Right lobe of liver (tissue), 6 donors: ENCODE data around the gene DTNB. TPM values are rescaled to one million over a fixed set of nuclear protein-coding genes. Genes with fewer than 3 reads are reported as not detected.

Experiments
- ATAC-seq, 4 donors: fragments of 200-7000 bp; cut with Tn5 transposase; one replicate each; pipeline ENCODE4 v1.9.1; 2020; ENCODE audit warnings: mild to moderate bottlenecking in 4 of 4, moderate library complexity in 4 of 4
- DNase-seq, 3 donors: peaks; one replicate each; pipeline ENCODE4 v3.0.0-alpha.2; 2020
- H3K27ac ChIP-seq, 3 donors: fragments of 200-600 bp; one replicate each; pipeline ENCODE4 v1.8.0; 2022
- H3K27me3 ChIP-seq, 2 donors: fragments of 200-600 bp; one replicate each; pipeline ENCODE4 v1.8.0; 2022
- H3K36me3 ChIP-seq, 4 donors: fragments of 200-600 bp; sonication (generic) in 1 of 4; one replicate each; pipeline versions ENCODE4 v1.5.1 to v1.8.0; 2017 to 2022; ENCODE audit warnings: control low read depth in 1 of 4
- H3K4me1 ChIP-seq, 4 donors: fragments of 200-600 bp; sonication (generic) in 1 of 4; one replicate each; pipeline versions ENCODE4 v1.5.1 to v1.8.0; 2017 to 2022; ENCODE audit warnings: control low read depth in 1 of 4
- H3K4me3 ChIP-seq, 3 donors: fragments of 200-600 bp; one replicate each; pipeline ENCODE4 v1.8.0; 2022
- H3K9me3 ChIP-seq, 4 donors: fragments of 200-600 bp; sonication (generic) in 1 of 4; one replicate each; pipeline versions ENCODE4 v1.5.1 to v1.8.0; 2017 to 2022; ENCODE audit warnings: control low read depth in 1 of 4
- POLR2A ChIP-seq: fragments of 450-650 bp; IDR thresholded peaks from one replicate; pipeline ENCODE4 v1.6.1; 2017; ENCODE audit warnings: antibody characterized with exemption, mild to moderate bottlenecking
- whole genome bisulfite sequencing: methylation state at CpG from one replicate; pipeline ENCODE4 v1.1.6; 2018; ENCODE audit warnings: low coverage, low lambda C conversion rate; ENCODE audit not compliant: insufficient coverage; ENCODE audit errors: missing lambda C conversion rate; 5-methylcytosine and 5-hydroxymethylcytosine counted together
- intact Hi-C, 2 donors: fragments of 100-400 bp; cut with DNase I; formaldehyde crosslinking; loops; one replicate each; pipeline versions ENCODE4 v1.11.2 to v1.14.1; 2022
- total RNA-seq, 6 experiments: library from RNA; depleted of rRNA in 2 of 6; stranded (reverse); fragments of >200 nt in 2 of 6; fragmentation: NEBNext Ultra II Directional in 3 of 6; extraction: Animal tissue kit (Norgen Biotek cat#: 25700) in 3 of 6; gene quantifications; one replicate each; pipeline versions ENCODE4 v1.1.0 to v1.2.4, GENCODE V29; 2016 to 2023
- TF ChIP-seq, protein P1 (sequence below), 4 donors: fragments of 200-600 bp in 3 of 4; fragments of 450-650 bp in 1 of 4; IDR thresholded peaks; one replicate each; pipeline versions ENCODE4 v1.5.1 to v1.8.0; 2016 to 2022; ENCODE audit warnings: antibody characterized with exemption in 4 of 4, mild to moderate bottlenecking in 2 of 4
- donor health status: DM: no; HTN: yes; CAD: no.
- donor health status: DM: no; HTN: no; CAD: no.
- donor health status: DM: no; HTN: no; CAD: no.
- donor health status: DM: no; HTN: yes; CAD: no.
- donor health status: DM: no; HTN: yes; CAD: no.

Gene DTNB
- total RNA-seq, 6 experiments from 2014 or later = 7.0 to 10.3 (median 8.8) TPM

DNA sequence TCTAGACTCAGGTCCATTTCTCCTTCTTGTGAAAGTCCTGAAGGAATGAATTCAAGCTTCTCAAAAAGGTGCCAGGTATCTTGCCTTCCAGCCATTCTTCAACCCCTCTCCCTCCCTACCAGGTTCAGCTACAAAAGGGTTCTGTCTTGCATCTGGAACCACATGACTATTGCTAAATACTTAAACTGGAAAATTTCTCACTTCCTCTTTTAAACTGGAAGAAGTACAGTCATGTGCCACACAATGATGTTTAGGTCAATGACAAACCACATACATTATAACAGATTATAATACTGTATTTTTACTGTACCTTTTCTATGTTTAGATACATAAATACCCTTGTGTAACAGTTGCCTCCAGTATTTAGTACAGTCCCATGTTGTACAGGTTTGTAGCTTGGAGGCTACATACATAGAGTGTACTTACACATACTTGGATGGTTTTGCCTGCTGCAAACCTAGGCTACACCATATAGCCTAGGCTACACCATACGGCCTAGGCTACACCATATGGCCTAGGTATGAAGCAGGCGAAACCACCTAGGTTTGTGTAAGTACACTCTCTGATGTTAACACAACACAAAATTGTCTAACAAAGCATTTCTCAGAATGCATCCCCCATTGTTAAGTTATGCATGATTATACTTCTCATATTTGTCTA is 189.6 kb downstream of the DTNB start:
- 100% methylated on average over 1 of the region's 2 CpGs for WGBS
- H3K27ac ChIP-seq = no peak overlapping the region
- intact Hi-C loops = no loop called here
- no peaks in the 10 kb centered on the region for H3K36me3 ChIP-seq
- H3K9me3 ChIP-seq = no peaks in the 10 kb centered on the region
- no peaks in the 10 kb centered on the region for H3K27me3 ChIP-seq
- DNase-seq = no peak
- no peaks in the 10 kb centered on the region for H3K4me1 ChIP-seq
- ATAC-seq = peak in 3 of 4 donors; percentile 32 to 59 (median 48)
- H3K4me3 ChIP-seq = no peak overlapping the region
- TF ChIP-seq, protein P1, sequence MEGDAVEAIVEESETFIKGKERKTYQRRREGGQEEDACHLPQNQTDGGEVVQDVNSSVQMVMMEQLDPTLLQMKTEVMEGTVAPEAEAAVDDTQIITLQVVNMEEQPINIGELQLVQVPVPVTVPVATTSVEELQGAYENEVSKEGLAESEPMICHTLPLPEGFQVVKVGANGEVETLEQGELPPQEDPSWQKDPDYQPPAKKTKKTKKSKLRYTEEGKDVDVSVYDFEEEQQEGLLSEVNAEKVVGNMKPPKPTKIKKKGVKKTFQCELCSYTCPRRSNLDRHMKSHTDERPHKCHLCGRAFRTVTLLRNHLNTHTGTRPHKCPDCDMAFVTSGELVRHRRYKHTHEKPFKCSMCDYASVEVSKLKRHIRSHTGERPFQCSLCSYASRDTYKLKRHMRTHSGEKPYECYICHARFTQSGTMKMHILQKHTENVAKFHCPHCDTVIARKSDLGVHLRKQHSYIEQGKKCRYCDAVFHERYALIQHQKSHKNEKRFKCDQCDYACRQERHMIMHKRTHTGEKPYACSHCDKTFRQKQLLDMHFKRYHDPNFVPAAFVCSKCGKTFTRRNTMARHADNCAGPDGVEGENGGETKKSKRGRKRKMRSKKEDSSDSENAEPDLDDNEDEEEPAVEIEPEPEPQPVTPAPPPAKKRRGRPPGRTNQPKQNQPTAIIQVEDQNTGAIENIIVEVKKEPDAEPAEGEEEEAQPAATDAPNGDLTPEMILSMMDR (IDR thresholded peaks at IDR 0.05) = no peak
- TF ChIP-seq POLR2A = no peak

DNA sequence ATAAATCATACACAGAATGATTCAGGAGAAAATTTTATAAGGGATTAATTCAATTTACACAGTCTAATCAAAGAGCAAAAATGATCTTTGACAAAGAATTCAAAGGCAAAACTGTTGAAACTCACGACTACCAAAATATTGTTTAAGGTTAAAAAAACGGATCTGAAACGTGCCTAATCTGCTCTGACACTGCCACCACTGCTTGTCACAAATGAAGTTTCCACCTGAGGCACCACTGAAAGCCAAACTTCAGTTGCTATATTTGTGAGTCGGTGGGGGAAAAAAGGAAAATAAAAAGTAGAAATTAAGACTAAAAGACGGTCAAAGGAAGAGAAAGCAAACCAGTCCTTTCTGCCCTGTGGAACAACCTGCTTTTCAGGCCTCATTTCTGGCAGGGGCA is 191.0 kb downstream of the DTNB start:
- ATAC-seq = no peak
- Histone ChIP-seq H3K4me1 (no peaks in the 10 kb centered on the region), H3K9me3 (no peaks in the 10 kb centered on the region), H3K27me3 (no peaks in the 10 kb centered on the region), H3K36me3 (no peaks in the 10 kb centered on the region), H3K27ac (no peak overlapping the region), H3K4me3 (no peak overlapping the region)
- 81% methylated on average over 5 of the region's 5 CpGs for WGBS
- no peak for TF ChIP-seq POLR2A
- TF ChIP-seq, protein P1 (IDR thresholded peaks at IDR 0.05) = no peak
- intact Hi-C loops = no loop called here
- DNase-seq = no peak

DNA sequence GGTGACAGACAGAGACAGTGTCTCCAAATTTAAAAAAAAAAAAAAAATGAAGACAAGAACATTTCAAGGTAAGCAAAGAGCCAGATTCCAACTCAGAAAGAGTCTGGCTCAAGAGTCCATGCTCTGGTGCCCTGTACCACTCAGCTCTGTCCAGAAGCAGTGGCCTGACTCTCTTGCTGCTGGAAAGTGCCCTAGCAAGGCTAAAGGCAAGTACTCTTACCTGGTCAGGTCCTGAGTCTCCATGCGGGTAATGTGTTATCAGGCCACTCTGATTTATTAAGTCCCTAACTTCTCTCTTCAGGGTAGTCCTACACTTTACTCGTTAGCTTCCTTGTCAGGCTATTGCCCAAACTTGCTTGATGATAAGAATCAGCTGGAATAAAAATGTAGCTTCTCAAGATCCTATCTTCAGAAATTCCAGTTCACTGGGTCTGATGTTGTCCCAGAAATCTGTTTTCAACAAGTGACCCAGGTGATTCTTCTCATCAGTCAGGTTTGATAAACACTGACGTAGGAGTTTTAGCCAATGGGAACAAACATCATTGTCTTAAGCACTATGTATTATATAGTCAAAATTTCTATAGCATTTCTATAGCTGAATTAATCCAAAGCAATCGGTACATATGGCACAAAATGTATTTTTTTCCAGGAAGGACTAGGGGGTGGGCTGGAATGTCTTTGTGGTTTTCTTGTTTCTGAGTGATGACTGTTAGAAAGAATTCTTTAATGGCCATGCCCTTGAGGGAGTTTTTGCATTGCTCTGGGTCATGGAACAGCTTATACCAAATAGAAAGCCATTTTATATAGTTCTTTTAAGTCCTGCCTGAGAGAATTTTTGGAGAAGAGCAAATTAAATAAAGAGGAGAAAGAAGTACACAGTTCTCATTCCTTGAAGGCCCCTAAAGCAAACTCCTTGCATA is 191.7 kb downstream of the DTNB start:
- Histone ChIP-seq H3K4me3 (no peak overlapping the region), H3K9me3 (no peaks in the 10 kb centered on the region), H3K36me3 (no peaks in the 10 kb centered on the region), H3K4me1 (no peaks in the 10 kb centered on the region), H3K27ac (no peak overlapping the region), H3K27me3 (no peaks in the 10 kb centered on the region)
- intact Hi-C loops = no loop called here
- no peak for TF ChIP-seq POLR2A
- TF ChIP-seq, protein P1 (IDR thresholded peaks at IDR 0.05) = no peak
- 98% methylated on average over 4 of the region's 4 CpGs for WGBS
- ATAC-seq (no peak), DNase-seq (no peak)

DNA sequence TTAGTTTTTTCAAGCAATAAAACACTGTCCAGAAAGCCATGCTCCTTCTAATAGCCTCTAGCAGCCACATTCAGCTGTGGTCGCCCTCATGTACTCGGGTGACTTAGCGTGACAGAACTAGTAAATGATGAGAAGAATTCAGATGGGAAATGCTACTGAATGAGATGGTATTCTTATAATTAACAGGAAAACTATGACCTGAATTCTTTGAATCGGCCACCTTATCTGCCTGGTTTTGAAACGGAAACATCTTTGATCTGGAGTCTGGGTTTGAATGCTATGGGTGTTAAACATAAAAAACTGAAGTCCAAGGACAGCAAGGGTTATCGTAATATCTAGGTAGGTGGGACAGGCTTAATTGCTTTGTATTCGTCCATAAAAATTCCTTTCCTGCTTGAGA is 192.8 kb downstream of the DTNB start:
- no peaks in the 10 kb centered on the region for H3K27me3 ChIP-seq
- DNase-seq (no peak), ATAC-seq (no peak)
- TF ChIP-seq, protein P1 (IDR thresholded peaks at IDR 0.05) = no peak
- no peak for TF ChIP-seq POLR2A
- intact Hi-C loops = no loop called here
- H3K4me3 ChIP-seq = no peak overlapping the region
- H3K27ac ChIP-seq = no peak overlapping the region
- H3K36me3 ChIP-seq = no peaks in the 10 kb centered on the region
- no peaks in the 10 kb centered on the region for H3K4me1 ChIP-seq
- no peaks in the 10 kb centered on the region for H3K9me3 ChIP-seq
- WGBS = 88% methylated on average over 7 of the region's 7 CpGs
